Measurements from ENCODE around the gene GNG8.
A peak's percentile ranks its signal among the peaks of the same experiment; 100 is the strongest.

GNG8 gene

DNA sequence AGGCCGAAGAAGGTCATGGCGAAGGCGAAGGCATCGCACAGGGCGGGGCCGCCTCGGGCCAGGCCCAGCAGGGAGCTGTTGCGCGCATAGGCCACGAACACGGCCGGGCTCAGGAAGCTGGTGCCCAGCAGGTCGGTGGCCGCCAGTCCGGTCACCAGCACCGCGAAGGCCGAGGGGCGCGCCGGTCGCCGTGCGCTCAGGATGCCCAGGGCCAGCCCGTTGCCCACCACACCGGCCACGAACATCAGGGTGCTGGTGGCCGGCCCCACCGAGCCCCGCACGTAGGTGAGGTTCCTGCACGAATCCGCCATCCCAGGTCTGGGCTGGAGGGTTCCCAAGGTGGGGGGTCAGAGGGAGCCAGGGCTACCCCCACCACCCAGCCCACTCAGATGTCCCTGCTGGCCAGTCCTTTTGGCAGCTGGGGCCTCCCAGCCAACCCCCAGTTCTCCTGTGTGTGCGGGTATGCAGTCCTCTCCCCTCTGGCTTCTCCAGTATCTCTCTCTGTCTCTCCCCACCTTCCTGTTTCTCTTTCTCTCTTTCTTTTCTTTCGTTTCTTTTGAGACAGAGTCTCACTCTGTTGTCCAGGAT lies 12.0 kb downstream of the GNG8 start:
- no peak for DNase-seq (ENCODE audit: low read depth, low spot score)
- H3K4me3 ChIP-seq (ENCODE audit: low read length), result no peak overlapping the region

- DNase-seq (ENCODE audit: low read depth, low spot score), result no peak
- no peak overlapping the region for H3K4me3 ChIP-seq (ENCODE audit: low read length)
Measured at GRCh38 chr19:46622118-46622446, 13.9 kb downstream of the GNG8 start.

DNA sequence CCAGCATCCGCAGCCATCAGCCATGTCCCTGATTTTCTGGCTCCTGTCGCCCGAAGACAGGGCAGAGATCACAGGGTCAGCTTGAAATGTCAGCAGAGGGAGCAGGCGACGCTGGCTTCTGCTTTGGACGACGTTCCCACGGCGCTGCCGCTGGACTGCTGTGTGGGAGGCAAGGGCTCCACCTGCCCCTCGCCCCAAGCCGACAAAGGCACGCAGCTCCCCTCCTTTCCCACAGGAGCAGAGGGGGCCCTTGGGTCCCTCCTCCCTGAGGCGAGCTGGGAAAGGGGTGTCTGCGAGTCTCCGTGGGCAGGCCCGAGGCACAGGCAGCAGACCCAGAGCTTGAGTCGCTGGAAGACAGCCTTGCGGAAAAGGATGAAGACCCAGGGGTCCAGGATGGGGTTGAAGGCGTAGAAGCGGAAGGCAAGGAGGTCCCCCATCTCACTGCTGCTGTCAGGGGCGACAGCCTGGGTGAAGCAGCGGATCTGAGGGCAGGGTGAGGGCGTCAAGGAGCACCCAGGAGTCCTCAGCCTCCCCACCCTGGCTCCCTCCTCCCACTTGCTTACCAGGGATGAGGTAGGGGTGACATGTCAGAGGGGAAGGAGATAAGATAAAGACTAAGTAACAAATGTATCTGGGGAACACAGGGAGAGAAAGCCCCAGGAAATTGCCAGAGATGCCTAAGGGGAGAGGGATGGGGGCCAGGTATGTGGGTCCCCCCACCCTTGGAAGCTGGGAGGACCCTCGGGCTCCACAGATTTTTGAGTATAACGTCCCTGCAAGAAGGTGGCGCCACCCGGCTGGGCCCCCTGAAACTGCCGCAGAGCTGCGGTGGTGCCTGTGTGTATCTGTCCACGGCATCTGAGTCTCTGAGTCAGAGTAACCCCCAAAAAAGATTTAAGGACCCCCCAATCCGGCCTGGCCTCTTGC lies 14.5 kb downstream of the GNG8 start:
- H3K4me3 ChIP-seq (ENCODE audit: low read length), result no peak overlapping the region
- no peak for DNase-seq (ENCODE audit: low read depth, low spot score)

- no peak overlapping the region for H3K4me3 ChIP-seq (ENCODE audit: low read length)
- no peak for DNase-seq (ENCODE audit: low read depth, low spot score)
Measured at GRCh38 chr19:46620716-46621115, 15.3 kb downstream of the GNG8 start.

- DNase-seq (ENCODE audit: low read depth, low spot score), result no peak
- no peak overlapping the region for H3K4me3 ChIP-seq (ENCODE audit: low read length)
Measured at GRCh38 chr19:46620267-46620666, 15.7 kb downstream of the GNG8 start.

GRCh38 chr19:46618670-46619231 lies 17.3 kb downstream of the GNG8 start:
- no peak overlapping the region for H3K4me3 ChIP-seq (ENCODE audit: low read length)
- no peak for DNase-seq (ENCODE audit: low read depth, low spot score)

GRCh38 chr19:46617601-46618000 lies 18.4 kb downstream of the GNG8 start:
- no peak overlapping the region for H3K4me3 ChIP-seq (ENCODE audit: low read length)
- no peak for DNase-seq (ENCODE audit: low read depth, low spot score)

- no peak overlapping the region for H3K4me3 ChIP-seq (ENCODE audit: low read length)
- DNase-seq (ENCODE audit: low read depth, low spot score), result peak; percentile 50
Measured at GRCh38 chr19:46616631-46617322, 19.2 kb downstream of the GNG8 start.

DNA sequence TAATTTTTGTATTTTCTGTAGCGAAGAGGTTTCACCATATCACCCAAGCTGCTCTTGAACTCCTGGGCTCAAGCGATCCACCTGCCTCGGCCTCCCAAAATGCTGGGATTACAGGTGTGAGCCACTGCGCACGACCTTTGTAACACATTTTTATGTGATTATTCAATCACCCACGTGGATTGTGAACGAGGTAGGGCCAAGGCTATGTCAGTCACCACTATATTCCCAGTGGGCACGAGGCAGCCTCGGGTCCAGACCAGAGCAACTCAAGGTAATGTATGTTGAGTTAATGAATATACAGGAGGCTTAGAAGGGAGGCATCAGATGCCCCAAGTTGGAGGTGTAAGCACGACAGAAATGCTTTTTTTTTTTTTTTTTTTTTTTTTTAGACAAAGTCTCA lies 20.0 kb downstream of the GNG8 start:
- DNase-seq (ENCODE audit: low read depth, low spot score), result no peak
- no peak overlapping the region for H3K4me3 ChIP-seq (ENCODE audit: low read length)

DNA sequence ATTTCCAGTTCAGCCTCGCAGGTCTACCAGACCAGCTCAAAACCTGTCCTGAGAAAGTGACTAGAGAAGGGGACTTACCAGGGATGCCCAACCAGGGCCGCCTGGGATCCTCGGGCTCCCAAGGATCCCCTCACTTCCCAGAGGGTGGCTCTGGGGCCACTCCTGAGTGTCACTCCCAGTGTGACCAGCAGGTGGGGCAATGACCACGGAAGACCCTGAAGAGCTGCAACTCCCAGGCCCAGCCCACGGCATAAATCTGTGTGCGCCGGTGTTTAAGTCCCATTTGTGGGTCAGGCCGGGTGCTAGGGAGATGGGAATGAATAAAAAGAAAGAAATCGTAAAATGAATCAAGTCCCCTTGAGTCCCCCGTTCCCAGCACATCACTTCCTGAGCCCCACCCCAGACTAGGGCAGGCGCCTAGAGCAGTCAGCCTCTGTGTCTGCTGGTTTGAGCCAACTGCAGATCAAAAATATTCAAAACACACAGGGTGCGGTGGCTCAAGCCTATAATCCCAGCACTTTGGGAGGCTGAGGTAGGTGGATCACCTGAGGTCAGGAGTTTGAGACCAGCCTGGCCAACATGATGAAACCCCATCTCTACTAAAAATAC lies 21.8 kb downstream of the GNG8 start:
- H3K4me3 ChIP-seq (ENCODE audit: low read length), result no peak overlapping the region
- peak; percentile 53 for DNase-seq (ENCODE audit: low read depth, low spot score)

DNA sequence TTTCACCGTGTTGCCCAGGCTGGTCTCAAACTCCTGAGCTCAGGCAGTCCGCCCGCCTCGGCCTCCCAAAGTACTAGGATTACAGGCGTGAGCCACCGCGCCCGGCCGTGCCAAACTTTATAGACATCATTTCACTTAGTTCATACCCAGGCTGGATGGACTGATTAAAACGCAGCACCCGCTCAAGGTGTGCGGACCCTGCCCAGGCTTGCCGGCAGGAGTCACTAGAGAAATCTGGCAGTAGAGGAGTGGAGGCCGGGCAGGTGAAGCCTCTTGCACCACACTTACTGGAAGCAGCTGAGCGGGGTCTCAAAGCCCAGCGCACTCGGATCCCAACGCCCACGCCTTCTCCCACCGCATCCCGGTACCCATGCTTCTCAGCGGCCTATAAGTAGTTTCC lies 22.5 kb downstream of the GNG8 start:
- H3K4me3 ChIP-seq (ENCODE audit: low read length), result no peak overlapping the region
- DNase-seq (ENCODE audit: low read depth, low spot score), result no peak

DNA sequence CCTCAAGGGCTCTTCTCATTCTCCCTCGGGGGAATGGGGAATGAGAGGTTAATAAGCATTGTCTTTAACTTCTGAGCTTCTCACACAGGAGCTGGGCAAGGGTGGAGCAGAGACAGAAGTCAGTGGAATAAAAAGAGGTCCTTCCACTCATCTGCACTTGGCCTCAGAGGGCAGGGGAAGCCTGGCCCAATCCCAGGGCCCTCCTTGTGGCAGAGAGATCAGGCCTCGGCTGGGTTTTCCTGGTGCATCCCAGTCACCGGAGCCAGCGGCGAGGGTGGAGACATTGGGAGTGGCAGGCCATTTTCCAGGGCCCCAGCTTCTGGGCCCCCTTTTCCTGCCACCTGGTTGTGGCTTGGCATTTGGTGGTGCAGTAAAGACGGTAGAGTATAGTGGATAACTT lies 24.2 kb downstream of the GNG8 start:
- DNase-seq (ENCODE audit: low read depth, low spot score), result no peak
- peak overlapping the region; percentile 35 for H3K4me3 ChIP-seq (ENCODE audit: low read length)

GRCh38 chr19:46610851-46611770 lies 24.9 kb downstream of the GNG8 start:
- peak; percentile 84 for DNase-seq (ENCODE audit: low read depth, low spot score)
- peak overlapping the region; percentile 35; the same call in 1 of the 2 replicates for H3K4me3 ChIP-seq (ENCODE audit: low read length)

DNA sequence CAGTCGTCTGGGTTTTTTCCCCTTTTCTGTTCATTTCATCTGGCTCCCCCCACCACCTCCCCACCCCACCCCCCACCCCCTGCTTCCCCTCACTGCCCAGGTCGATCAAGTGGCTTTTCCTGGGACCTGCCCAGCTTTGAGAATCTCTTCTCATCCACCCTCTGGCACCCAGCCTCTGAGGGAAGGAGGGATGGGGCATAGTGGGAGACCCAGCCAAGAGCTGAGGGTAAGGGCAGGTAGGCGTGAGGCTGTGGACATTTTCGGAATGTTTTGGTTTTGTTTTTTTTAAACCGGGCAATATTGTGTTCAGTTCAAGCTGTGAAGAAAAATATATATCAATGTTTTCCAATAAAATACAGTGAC lies 25.6 kb downstream of the GNG8 start:
- H3K4me3 ChIP-seq (ENCODE audit: low read length), result no peak overlapping the region
- no peak for DNase-seq (ENCODE audit: low read depth, low spot score)

- H3K4me3 ChIP-seq (ENCODE audit: low read length), result no peak overlapping the region
- DNase-seq (ENCODE audit: low read depth, low spot score), result no peak
Measured at GRCh38 chr19:46609511-46610412, 26.2 kb downstream of the GNG8 start.

GRCh38 chr19:46608581-46609345 lies 27.2 kb downstream of the GNG8 start:
- H3K4me3 ChIP-seq (ENCODE audit: low read length), result no peak overlapping the region
- DNase-seq (ENCODE audit: low read depth, low spot score), result no peak

GRCh38 chr19:46608178-46608577 lies 27.8 kb downstream of the GNG8 start:
- no peak for DNase-seq (ENCODE audit: low read depth, low spot score)

More at GRCh38 chr19:46608178-46608577, 27.8 kb downstream of the GNG8 start:
- H3K4me3 ChIP-seq (ENCODE audit: low read length), result no peak overlapping the region
